C4-2B (cell line): ENCODE data around the gene RTKN2.
"Not testable (repeated sequence)": the region's sequence is repeated elsewhere in the genome, so short reads cannot be mapped to it uniquely, and the experiment has no call there.

ENCODE experiments used
- H3K27ac ChIP-seq: fragments of 450-650 bp; 2 replicates; pipeline ENCODE4 v1.5.1; 2017
- ZFX ChIP-seq: fragments of 450-650 bp; IDR thresholded peaks from 2 replicates; pipeline ENCODE4 v1.6.1; 2017
- TF ChIP-seq, protein P1 (sequence below): fragments of 450-650 bp; conservative IDR thresholded peaks from 2 replicates; pipeline ENCODE4 v1.5.1; 2017; ENCODE audit warnings: mild to moderate bottlenecking

Gene RTKN2

DNA sequence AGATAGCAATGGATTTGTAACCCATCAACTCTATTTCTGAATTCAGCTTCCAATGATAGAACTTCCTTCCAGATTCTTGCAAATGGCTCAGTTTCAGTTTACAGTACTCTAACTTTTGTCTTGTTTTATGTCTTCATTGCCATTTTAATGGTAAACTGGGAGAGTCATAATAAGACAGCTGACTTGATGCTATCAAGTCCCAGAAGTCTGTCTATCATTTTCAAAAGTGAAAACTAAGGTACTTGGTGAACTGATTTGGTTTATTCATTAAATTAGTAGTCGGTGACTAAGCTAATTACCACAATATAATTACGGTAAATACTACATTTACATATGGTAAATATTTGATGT lies 25.0 kb downstream of the RTKN2 start:
- H3K27ac ChIP-seq = no peak overlapping the region
- TF ChIP-seq ZFX = no peak
- TF ChIP-seq, protein P1, sequence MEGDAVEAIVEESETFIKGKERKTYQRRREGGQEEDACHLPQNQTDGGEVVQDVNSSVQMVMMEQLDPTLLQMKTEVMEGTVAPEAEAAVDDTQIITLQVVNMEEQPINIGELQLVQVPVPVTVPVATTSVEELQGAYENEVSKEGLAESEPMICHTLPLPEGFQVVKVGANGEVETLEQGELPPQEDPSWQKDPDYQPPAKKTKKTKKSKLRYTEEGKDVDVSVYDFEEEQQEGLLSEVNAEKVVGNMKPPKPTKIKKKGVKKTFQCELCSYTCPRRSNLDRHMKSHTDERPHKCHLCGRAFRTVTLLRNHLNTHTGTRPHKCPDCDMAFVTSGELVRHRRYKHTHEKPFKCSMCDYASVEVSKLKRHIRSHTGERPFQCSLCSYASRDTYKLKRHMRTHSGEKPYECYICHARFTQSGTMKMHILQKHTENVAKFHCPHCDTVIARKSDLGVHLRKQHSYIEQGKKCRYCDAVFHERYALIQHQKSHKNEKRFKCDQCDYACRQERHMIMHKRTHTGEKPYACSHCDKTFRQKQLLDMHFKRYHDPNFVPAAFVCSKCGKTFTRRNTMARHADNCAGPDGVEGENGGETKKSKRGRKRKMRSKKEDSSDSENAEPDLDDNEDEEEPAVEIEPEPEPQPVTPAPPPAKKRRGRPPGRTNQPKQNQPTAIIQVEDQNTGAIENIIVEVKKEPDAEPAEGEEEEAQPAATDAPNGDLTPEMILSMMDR = no peak

DNA sequence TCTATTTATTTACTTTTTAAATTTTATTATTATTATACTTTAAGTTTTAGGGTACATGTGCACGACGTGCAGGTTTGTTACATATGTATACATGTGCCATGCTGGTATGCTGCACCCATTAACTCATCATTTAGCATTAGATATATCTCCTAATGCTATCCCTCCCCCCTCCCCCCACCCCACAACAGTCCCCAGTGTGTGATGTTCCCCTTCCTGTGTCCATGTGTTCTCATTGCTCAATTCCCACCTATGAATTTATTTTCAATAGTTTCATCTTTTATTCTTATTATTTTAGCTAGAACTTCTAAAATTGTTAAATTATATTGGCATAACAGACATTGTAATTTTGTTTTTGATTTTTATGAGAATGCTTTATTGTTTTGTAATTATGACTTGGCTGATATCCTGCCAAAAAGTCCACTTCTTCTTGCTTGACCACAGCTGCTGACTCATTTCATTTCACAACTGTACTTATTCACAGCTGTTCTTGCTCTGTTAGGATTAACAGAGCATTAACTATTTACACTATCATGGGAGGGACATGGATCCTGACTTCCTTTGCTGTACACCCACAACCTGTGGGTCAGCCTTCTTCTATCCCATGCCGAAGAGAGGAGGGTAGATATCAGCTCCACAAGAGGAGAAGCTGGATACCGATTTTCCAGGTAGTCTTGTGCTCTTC lies 25.5 kb downstream of the RTKN2 start:
- H3K27ac ChIP-seq = not testable (repeated sequence)

DNA sequence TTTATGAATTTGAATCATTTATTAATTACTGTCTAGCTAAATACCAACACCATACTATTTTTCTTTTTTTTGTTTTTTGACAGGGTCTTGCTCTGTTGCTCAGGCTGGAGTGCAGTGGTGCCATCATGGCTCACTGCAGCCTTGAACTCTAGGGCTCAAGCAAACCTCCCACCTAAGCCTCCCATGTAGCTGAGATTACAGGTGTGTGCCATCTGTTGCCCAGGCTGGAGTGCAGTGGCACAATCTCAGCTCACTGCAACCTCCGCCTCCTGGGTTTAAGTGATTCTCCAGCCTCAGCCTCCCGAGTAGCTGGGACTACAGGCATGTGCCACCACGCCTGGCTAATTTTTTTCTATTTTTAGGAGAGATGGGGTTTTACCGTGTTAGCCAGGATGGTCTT lies 27.1 kb downstream of the RTKN2 start:
- not testable (repeated sequence) for H3K27ac ChIP-seq

- TF ChIP-seq, protein P1 = no peak
- TF ChIP-seq ZFX = no peak
- no peak overlapping the region for H3K27ac ChIP-seq
These were observed 28.6 kb downstream of the RTKN2 start for GRCh38 chr10:62239994-62240393.

GRCh38 chr10:62238880-62239279 lies 29.8 kb downstream of the RTKN2 start:
- no peak overlapping the region for H3K27ac ChIP-seq
- no peak for TF ChIP-seq ZFX
- TF ChIP-seq, protein P1 = no peak

DNA sequence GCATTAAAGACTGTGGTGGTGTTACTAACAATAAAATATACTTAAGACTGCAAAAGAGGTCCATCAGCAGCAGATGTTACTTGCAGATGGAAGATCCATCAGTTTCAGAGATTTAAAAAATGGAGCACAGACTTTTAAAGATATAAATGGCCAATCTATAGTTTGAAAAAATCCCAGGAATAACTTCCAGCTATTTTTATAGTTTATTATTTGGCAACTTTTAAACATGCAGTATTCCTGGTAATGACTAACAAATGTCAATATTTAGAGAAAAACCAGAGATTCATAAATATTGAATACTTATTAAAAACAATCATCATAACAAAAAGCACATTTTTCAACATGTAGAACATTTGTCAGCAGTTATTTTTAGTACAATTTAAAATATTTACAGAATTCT lies 30.7 kb downstream of the RTKN2 start:
- TF ChIP-seq ZFX = no peak
- TF ChIP-seq, protein P1 = no peak
- no peak overlapping the region for H3K27ac ChIP-seq

GRCh38 chr10:62237506-62237905 lies 31.1 kb downstream of the RTKN2 start:
- H3K27ac ChIP-seq = no peak overlapping the region
- TF ChIP-seq, protein P1 = no peak
- TF ChIP-seq ZFX = no peak

DNA sequence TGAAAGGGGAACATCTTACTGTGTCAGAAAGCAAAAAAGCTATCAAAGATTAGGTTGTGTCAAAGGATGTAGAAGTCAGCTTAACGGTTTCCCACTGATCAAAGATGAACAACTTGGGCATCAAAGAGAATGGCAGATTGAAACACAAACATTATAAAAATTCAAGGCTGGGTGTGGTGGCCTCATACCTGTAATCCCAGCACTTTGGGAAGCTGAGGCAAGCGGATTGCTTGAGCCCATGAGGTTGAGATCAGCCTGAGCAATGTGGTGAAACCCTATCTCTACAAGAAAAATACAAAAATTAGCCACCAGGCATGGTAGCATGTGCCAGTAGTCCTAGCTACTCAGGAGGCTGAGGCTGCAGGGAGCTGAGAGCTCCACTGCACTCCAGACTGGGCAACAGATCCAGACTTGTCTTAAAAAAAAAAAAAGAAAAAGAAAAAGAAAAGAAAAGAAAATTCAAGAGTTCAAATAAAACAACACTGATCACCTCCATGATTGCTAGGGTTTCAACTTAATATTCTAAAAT lies 34.5 kb downstream of the RTKN2 start:
- TF ChIP-seq, protein P1 = no peak
- H3K27ac ChIP-seq = no peak overlapping the region
